B cell (primary cell): Measurements from ENCODE around the gene GOLGA6L22. TPM values are rescaled to one million over a fixed set of nuclear protein-coding genes. Genes with fewer than 3 reads are reported as not detected.
"Not testable (repeated sequence)": the region's sequence is repeated elsewhere in the genome, so short reads cannot be mapped to it uniquely, and the experiment has no call there.

Source experiments
- ATAC-seq: fragments of 200-7000 bp; cut with Tn5 transposase; one replicate; pipeline ENCODE4 v1.10.0; 2021; ENCODE audit warnings: low read depth, mild to moderate bottlenecking, moderate number of reproducible peaks, moderate library complexity
- CTCF ChIA-PET: fragments of 350-600 bp; sonication (Branson Sonifier 250); formaldehyde crosslinking; loops from one replicate; lab custom pipeline; 2021; ENCODE audit warnings: antibody characterized with exemption, inconsistent platforms; lab: Charles Lee
- POLR2A ChIA-PET: fragments of 350-600 bp; sonication (Branson Sonifier 250); formaldehyde crosslinking; loops from one replicate; lab custom pipeline; 2021; ENCODE audit warnings: antibody characterized with exemption; lab: Charles Lee
- DNase-seq: peaks from one replicate; pipeline ENCODE4 v3.0.0; 2013
- H2AFZ ChIP-seq: 2 replicates; pipeline ENCODE4 v1.6.1; 2012; ENCODE audit warnings: mild to moderate bottlenecking, low read depth, low read length; ENCODE audit not compliant: insufficient read depth, poor library complexity, severe bottlenecking
- H3K27ac ChIP-seq, 2 donors: 1 replicate in 1 of 2; 2 replicates in 1 of 2; pipeline ENCODE4 v1.5.1; 2012 to 2013; ENCODE audit warnings: low read length in 2 of 2, mild to moderate bottlenecking in 2 of 2, moderate library complexity in 1 of 2
- H3K27me3 ChIP-seq, 4 experiments: fragments of 200-600 bp in 1 of 4; sonication (generic) in 1 of 4; replicated peaks in 1 of 4; 1 replicate in 2 of 4; 2 replicates in 2 of 4; pipeline versions ENCODE4 v1.6.1 to v1.7.0; 2013 to 2016; ENCODE audit warnings: low read length in 3 of 4, mild to moderate bottlenecking in 2 of 4, mixed read lengths in 1 of 4, moderate library complexity in 1 of 4; ENCODE audit not compliant: insufficient read depth in 4 of 4, control insufficient read depth in 3 of 4; ENCODE audit errors: control extremely low read depth in 1 of 4
- H3K36me3 ChIP-seq, 2 experiments: replicated peaks in 1 of 2; 1 replicate in 1 of 2; 2 replicates in 1 of 2; pipeline versions ENCODE4 v1.6.1 to v1.7.1; 2013; ENCODE audit warnings: low read length in 1 of 2; ENCODE audit not compliant: insufficient read depth in 2 of 2, control insufficient read depth in 1 of 2; ENCODE audit errors: control extremely low read depth in 1 of 2, extremely low read depth in 1 of 2
- H3K4me1 ChIP-seq, 2 donors: fragments of 200-600 bp in 1 of 2; sonication (generic) in 1 of 2; 1 replicate in 1 of 2; 2 replicates in 1 of 2; pipeline versions ENCODE4 v1.5.1 to v1.6.1; 2013 to 2017; ENCODE audit warnings: low read length in 2 of 2; ENCODE audit not compliant: control insufficient read depth in 2 of 2, insufficient read depth in 2 of 2
- H3K4me2 ChIP-seq: replicated peaks from 2 replicates; pipeline ENCODE3; 2012; ENCODE audit warnings: mild to moderate bottlenecking, low read depth, low read length; ENCODE audit not compliant: poor library complexity, severe bottlenecking
- H3K4me3 ChIP-seq, 5 experiments: fragments of 200-600 bp in 1 of 5; sonication (generic) in 1 of 5; 1 replicate in 3 of 5; 2 replicates in 2 of 5; pipeline versions ENCODE4 v1.5.1 to v1.7.0; 2011 to 2016; ENCODE audit warnings: low read length in 4 of 5, mild to moderate bottlenecking in 4 of 5, low read depth in 2 of 5, control low read depth in 1 of 5, moderate library complexity in 1 of 5; ENCODE audit not compliant: insufficient read depth in 1 of 5; ENCODE audit errors: control extremely low read depth in 1 of 5, extremely low read depth in 1 of 5
- H3K79me2 ChIP-seq: fragments of 200-600 bp; sonication (generic); one replicate; pipeline ENCODE4 v1.6.0; 2016; ENCODE audit warnings: low read length; ENCODE audit not compliant: control insufficient read depth, insufficient read depth
- H3K9ac ChIP-seq: fragments of 200-600 bp; sonication (generic); 2 replicates; pipeline ENCODE4 v1.6.1; 2017; ENCODE audit warnings: mild to moderate bottlenecking, low read length, moderate library complexity
- H3K9me3 ChIP-seq, 3 donors: one replicate each; pipeline versions ENCODE4 v1.6.1 to v1.7.1; 2013; ENCODE audit warnings: low read length in 2 of 3; ENCODE audit not compliant: control insufficient read depth in 2 of 3, insufficient read depth in 1 of 3; ENCODE audit errors: control extremely low read depth in 1 of 3
- H4K20me1 ChIP-seq: 2 replicates; pipeline ENCODE4 v1.6.0; 2012; ENCODE audit warnings: mild to moderate bottlenecking, low read length; ENCODE audit not compliant: insufficient read depth, control insufficient read depth, poor library complexity, severe bottlenecking
- H3K27ac Mint-ChIP-seq: one replicate; pipeline ENCODE4 v1.8.0; 2021; ENCODE audit warnings: mixed read lengths
- H3K27me3 Mint-ChIP-seq: one replicate; pipeline ENCODE4 v1.8.0; 2021; ENCODE audit warnings: mixed read lengths
- H3K4me1 Mint-ChIP-seq: one replicate; pipeline ENCODE4 v1.8.0; 2021; ENCODE audit warnings: mixed read lengths
- H3K4me3 Mint-ChIP-seq: one replicate; pipeline ENCODE4 v1.8.0; 2021; ENCODE audit warnings: mixed read lengths
- H3K9me3 Mint-ChIP-seq: one replicate; pipeline ENCODE4 v1.8.0; 2022; ENCODE audit warnings: mixed read lengths; ENCODE audit not compliant: insufficient read depth
- WGBS: methylation state at CpG from one replicate; pipeline ENCODE4 v1.1.5; 2013; ENCODE audit warnings: missing lambda C conversion rate; ENCODE audit not compliant: insufficient coverage; 5-methylcytosine and 5-hydroxymethylcytosine counted together
- intact Hi-C: fragments of 100-400 bp; cut with micrococcal nuclease; formaldehyde crosslinking; loops from one replicate; pipeline ENCODE4 v1.10.0; 2022
- polyA plus RNA-seq: library from polyadenylated mRNA; depleted of rRNA; stranded (reverse); fragments of >200 nt; gene quantifications from 2 replicates; pipeline ENCODE4 v1.2.3, GENCODE V29; 2012
- total RNA-seq, 2 donors: library from RNA; stranded (reverse); fragments of 120-200 nt in 1 of 2; gene quantifications; 1 replicate in 1 of 2; 2 replicates in 1 of 2; pipeline versions ENCODE4 v1.2.3 to v1.2.4, GENCODE V29; 2013 to 2022

GOLGA6L22 gene
- total and polyA plus RNA-seq, 2 donors (not counting 1 experiment from before 2014, with no cell fraction given): not detected

GRCh38 chr15:22418212-22418611 lies 40.5 kb upstream of the GOLGA6L22 start:
- intact Hi-C loops, H3K36me3 ChIP-seq, DNase-seq, H3K4me1 ChIP-seq, H3K9ac ChIP-seq, H3K27me3 ChIP-seq, H3K9me3 ChIP-seq, H4K20me1 ChIP-seq, H3K79me2 ChIP-seq, H3K4me3 Mint-ChIP-seq, CTCF ChIA-PET, H3K4me3 ChIP-seq, H3K27ac ChIP-seq, H2AFZ ChIP-seq, H3K4me2 ChIP-seq, POLR2A ChIA-PET, H3K4me1 Mint-ChIP-seq, H3K9me3 Mint-ChIP-seq, ATAC-seq, H3K27me3 Mint-ChIP-seq, H3K27ac Mint-ChIP-seq: not testable (repeated sequence)
- no CpG with 5 or more reads among the region's 29 CpGs for whole genome bisulfite sequencing

- H3K27ac Mint-ChIP-seq, H3K36me3 ChIP-seq, H3K4me3 ChIP-seq, CTCF ChIA-PET, intact Hi-C loops, H4K20me1 ChIP-seq, H3K4me3 Mint-ChIP-seq, H3K4me1 ChIP-seq, ATAC-seq, POLR2A ChIA-PET, H3K4me2 ChIP-seq, DNase-seq, H3K9me3 Mint-ChIP-seq, H3K9me3 ChIP-seq, H3K79me2 ChIP-seq, H2AFZ ChIP-seq, H3K9ac ChIP-seq, H3K4me1 Mint-ChIP-seq, H3K27ac ChIP-seq, H3K27me3 ChIP-seq, H3K27me3 Mint-ChIP-seq: not testable (repeated sequence)
- 80% methylated on average over 6 of the region's 33 CpGs for WGBS
Observed at GRCh38 chr15:22418666-22419065, 40.0 kb upstream of the GOLGA6L22 start.

DNA sequence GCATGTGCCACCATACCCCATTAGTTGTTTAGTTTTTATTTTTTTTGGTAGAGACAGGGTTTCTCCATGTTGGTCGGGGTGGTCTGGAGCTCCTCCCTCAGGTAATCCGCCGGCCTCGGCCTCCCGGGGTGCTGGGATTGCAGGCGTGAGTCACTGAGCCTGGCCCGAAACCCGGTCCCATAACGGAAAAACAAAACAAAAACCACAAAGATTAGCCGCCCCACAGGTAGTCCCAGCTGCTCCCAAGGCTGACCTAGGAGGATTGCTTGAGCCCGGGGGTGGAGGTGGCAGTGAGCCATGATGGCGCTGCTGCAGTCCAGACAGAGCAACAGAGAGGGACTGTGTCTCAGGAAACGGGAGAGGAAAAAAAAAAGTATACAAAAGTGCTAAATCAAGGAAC lies 38.4 kb upstream of the GOLGA6L22 start:
- H3K36me3 ChIP-seq, H4K20me1 ChIP-seq, H3K9me3 Mint-ChIP-seq, H3K4me1 ChIP-seq, H3K27ac Mint-ChIP-seq, H3K4me3 ChIP-seq, H3K27ac ChIP-seq, H3K9me3 ChIP-seq, H3K27me3 Mint-ChIP-seq, DNase-seq, H3K4me2 ChIP-seq, H3K79me2 ChIP-seq, intact Hi-C loops, CTCF ChIA-PET, H3K27me3 ChIP-seq, ATAC-seq, H3K9ac ChIP-seq, H2AFZ ChIP-seq, H3K4me1 Mint-ChIP-seq, POLR2A ChIA-PET, H3K4me3 Mint-ChIP-seq: not testable (repeated sequence)
- WGBS: no CpG with 5 or more reads among the region's 13 CpGs

- H3K9ac ChIP-seq, H3K4me1 Mint-ChIP-seq, H3K4me2 ChIP-seq, H3K36me3 ChIP-seq, H3K27ac Mint-ChIP-seq, H3K4me1 ChIP-seq, H3K4me3 Mint-ChIP-seq, H3K27me3 ChIP-seq, POLR2A ChIA-PET, H3K4me3 ChIP-seq, H3K9me3 ChIP-seq, H4K20me1 ChIP-seq, CTCF ChIA-PET, H3K9me3 Mint-ChIP-seq, intact Hi-C loops, H3K79me2 ChIP-seq, ATAC-seq, H3K27ac ChIP-seq, H2AFZ ChIP-seq, H3K27me3 Mint-ChIP-seq, DNase-seq: not testable (repeated sequence)
- WGBS: no CpG with 5 or more reads among the region's 11 CpGs
Observed at GRCh38 chr15:22429426-22429825, 29.3 kb upstream of the GOLGA6L22 start.
